Right lobe of liver (tissue), 4 donors: ENCODE measurements around the gene MYO10.

Source experiments
- CTCF ChIP-seq, 4 donors: fragments of 200-600 bp in 3 of 4; fragments of 450-650 bp in 1 of 4; IDR thresholded peaks; one replicate each; pipeline versions ENCODE4 v1.5.1 to v1.8.0; 2016 to 2022; ENCODE audit warnings: antibody characterized with exemption in 4 of 4, mild to moderate bottlenecking in 2 of 4
- POLR2A ChIP-seq: fragments of 450-650 bp; IDR thresholded peaks from one replicate; pipeline ENCODE4 v1.6.1; 2017; ENCODE audit warnings: antibody characterized with exemption, mild to moderate bottlenecking
- donor health status: DM: no; HTN: no; CAD: no.
- donor health status: DM: no; HTN: no; CAD: no.
- donor health status: DM: no; HTN: yes; CAD: no.

- TF ChIP-seq CTCF (IDR thresholded peaks at IDR 0.05) (no peak), POLR2A (no peak)
These were observed 293.2 kb downstream of the MYO10 start for GRCh38 chr5:16642867-16643266.
